KG1 (cell line): ENCODE data around the gene ZDHHC7.
A peak's percentile ranks its signal among the peaks of the same experiment; 100 is the strongest.

Experiments used
- DNase-seq: peaks from one replicate; lab custom pipeline; 2025; lab: John Stamatoyannopoulos, UW

ZDHHC7 gene

GRCh38 chr16:84993926-84994325 lies 17.4 kb downstream of the ZDHHC7 start:
- DNase-seq: no peak

- no peak for DNase-seq
These were observed 18.6 kb downstream of the ZDHHC7 start for GRCh38 chr16:84992717-84993075.

GRCh38 chr16:84990782-84991181 lies 20.6 kb downstream of the ZDHHC7 start:
- no peak for DNase-seq

GRCh38 chr16:84989749-84990620 lies 21.4 kb downstream of the ZDHHC7 start:
- DNase-seq: no peak

- DNase-seq: no peak
These were observed 22.8 kb downstream of the ZDHHC7 start for GRCh38 chr16:84988328-84989080.

GRCh38 chr16:84986879-84987278 lies 24.5 kb downstream of the ZDHHC7 start:
- no peak for DNase-seq

GRCh38 chr16:84986102-84986501 lies 25.2 kb downstream of the ZDHHC7 start:
- DNase-seq: no peak

GRCh38 chr16:84985079-84986065 lies 26.0 kb downstream of the ZDHHC7 start:
- no peak for DNase-seq

GRCh38 chr16:84982434-84982833 lies 28.9 kb downstream of the ZDHHC7 start:
- DNase-seq: no peak

GRCh38 chr16:84979516-84979915 lies 31.8 kb downstream of the ZDHHC7 start:
- no peak for DNase-seq

- DNase-seq: no peak
These were observed 34.5 kb downstream of the ZDHHC7 start for GRCh38 chr16:84976644-84977400.

GRCh38 chr16:84975522-84975921 lies 35.8 kb downstream of the ZDHHC7 start:
- DNase-seq: no peak

GRCh38 chr16:84975066-84975465 lies 36.3 kb downstream of the ZDHHC7 start:
- DNase-seq: no peak

GRCh38 chr16:84973776-84974523 lies 37.4 kb downstream of the ZDHHC7 start:
- no peak for DNase-seq

GRCh38 chr16:84973236-84973635 lies 38.1 kb downstream of the ZDHHC7 start:
- DNase-seq: no peak

GRCh38 chr16:84970447-84971127 lies 40.7 kb downstream of the ZDHHC7 start:
- peak; percentile 17 for DNase-seq

GRCh38 chr16:84967828-84968227 lies 43.5 kb downstream of the ZDHHC7 start:
- no peak for DNase-seq

- no peak for DNase-seq
These were observed 45.6 kb downstream of the ZDHHC7 start for GRCh38 chr16:84965428-84966415.
